GM23338 (cell line): ENCODE measurements around the gene USP32.
"Not testable (repeated sequence)": the region's sequence is repeated elsewhere in the genome, so short reads cannot be mapped to it uniquely, and the experiment has no call there.

Experiments used
- CREB1 ChIP-seq: fragments of 250-450 bp; sonication (Bioruptor Pico); IDR thresholded peaks from 2 replicates; pipeline ENCODE4 v1.5.0; 2020; ENCODE audit warnings: low read depth, mild to moderate bottlenecking, moderate library complexity
- EZH2 ChIP-seq: fragments of 200-600 bp; sonication (generic); IDR thresholded peaks from one replicate; pipeline ENCODE4 v1.8.0; 2017; ENCODE audit warnings: antibody characterized with exemption, mild to moderate bottlenecking, low read depth; ENCODE audit not compliant: unreplicated experiment
- EZH2phosphoT487 ChIP-seq: fragments of 200-600 bp; sonication (generic); IDR thresholded peaks from one replicate; pipeline ENCODE4 v1.8.1; 2018; ENCODE audit warnings: antibody characterized with exemption; ENCODE audit not compliant: unreplicated experiment
- JUNB ChIP-seq: IDR thresholded peaks from one replicate; pipeline ENCODE4 v1.6.1; 2016; ENCODE audit warnings: antibody characterized with exemption; ENCODE audit not compliant: unreplicated experiment
- NANOG ChIP-seq: IDR thresholded peaks from 2 replicates; pipeline ENCODE4 v1.6.1; 2016; ENCODE audit warnings: antibody characterized with exemption, borderline replicate concordance
- POLR2AphosphoS5 ChIP-seq: IDR thresholded peaks from 2 replicates; pipeline ENCODE4 v1.6.1; 2016; ENCODE audit warnings: antibody characterized with exemption, low read depth
- STAT1 ChIP-seq: IDR thresholded peaks from one replicate; pipeline ENCODE4 v1.6.1; 2016; ENCODE audit warnings: antibody characterized with exemption; ENCODE audit not compliant: unreplicated experiment
- ZNF114 ChIP-seq: fragments of 250-450 bp; sonication (Bioruptor Pico); IDR thresholded peaks from 2 replicates; pipeline ENCODE4 v1.5.0; 2020; ENCODE audit warnings: mild to moderate bottlenecking, moderate library complexity
- ZNF331 ChIP-seq: fragments of 250-450 bp; sonication (Bioruptor Pico); IDR thresholded peaks from 2 replicates; pipeline ENCODE4 v1.5.0; 2020; ENCODE audit warnings: low read depth, mild to moderate bottlenecking, moderate library complexity
- ZNF462 ChIP-seq: fragments of 250-450 bp; sonication (Bioruptor Pico); IDR thresholded peaks from 2 replicates; pipeline ENCODE4 v1.5.0; 2020; ENCODE audit warnings: mild to moderate bottlenecking, moderate library complexity
- TF ChIP-seq, protein P1 (sequence below), 2 experiments: fragments of 200-600 bp in 1 of 2; sonication (generic) in 1 of 2; conservative IDR thresholded peaks; 2 replicates each; pipeline versions ENCODE4 v1.5.1 to v1.6.1; 2016 to 2017; ENCODE audit warnings: antibody characterized with exemption in 2 of 2, low read depth in 2 of 2, mild to moderate bottlenecking in 2 of 2, moderate library complexity in 1 of 2
- TF ChIP-seq, protein P2 (sequence below): IDR thresholded peaks from 2 replicates; pipeline ENCODE4 v1.6.1; 2016; ENCODE audit warnings: antibody characterized with exemption
- TF ChIP-seq, protein P3 (sequence below): IDR thresholded peaks from one replicate; pipeline ENCODE4 v1.6.1; 2018; ENCODE audit warnings: antibody characterized with exemption; ENCODE audit not compliant: unreplicated experiment

- TF ChIP-seq, protein P1, sequence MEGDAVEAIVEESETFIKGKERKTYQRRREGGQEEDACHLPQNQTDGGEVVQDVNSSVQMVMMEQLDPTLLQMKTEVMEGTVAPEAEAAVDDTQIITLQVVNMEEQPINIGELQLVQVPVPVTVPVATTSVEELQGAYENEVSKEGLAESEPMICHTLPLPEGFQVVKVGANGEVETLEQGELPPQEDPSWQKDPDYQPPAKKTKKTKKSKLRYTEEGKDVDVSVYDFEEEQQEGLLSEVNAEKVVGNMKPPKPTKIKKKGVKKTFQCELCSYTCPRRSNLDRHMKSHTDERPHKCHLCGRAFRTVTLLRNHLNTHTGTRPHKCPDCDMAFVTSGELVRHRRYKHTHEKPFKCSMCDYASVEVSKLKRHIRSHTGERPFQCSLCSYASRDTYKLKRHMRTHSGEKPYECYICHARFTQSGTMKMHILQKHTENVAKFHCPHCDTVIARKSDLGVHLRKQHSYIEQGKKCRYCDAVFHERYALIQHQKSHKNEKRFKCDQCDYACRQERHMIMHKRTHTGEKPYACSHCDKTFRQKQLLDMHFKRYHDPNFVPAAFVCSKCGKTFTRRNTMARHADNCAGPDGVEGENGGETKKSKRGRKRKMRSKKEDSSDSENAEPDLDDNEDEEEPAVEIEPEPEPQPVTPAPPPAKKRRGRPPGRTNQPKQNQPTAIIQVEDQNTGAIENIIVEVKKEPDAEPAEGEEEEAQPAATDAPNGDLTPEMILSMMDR (conservative IDR thresholded peaks at IDR 0.05; ENCODE audit: low read depth in 2 of 2), result not testable (repeated sequence)
- not testable (repeated sequence) for TF ChIP-seq JUNB; EZH2; POLR2AphosphoS5; CREB1 (CRISPR knock-in tag); ZNF331 (CRISPR knock-in tag); EZH2phosphoT487; ZNF114; NANOG; ZNF462 (CRISPR knock-in tag); STAT1
- TF ChIP-seq, protein P2, sequence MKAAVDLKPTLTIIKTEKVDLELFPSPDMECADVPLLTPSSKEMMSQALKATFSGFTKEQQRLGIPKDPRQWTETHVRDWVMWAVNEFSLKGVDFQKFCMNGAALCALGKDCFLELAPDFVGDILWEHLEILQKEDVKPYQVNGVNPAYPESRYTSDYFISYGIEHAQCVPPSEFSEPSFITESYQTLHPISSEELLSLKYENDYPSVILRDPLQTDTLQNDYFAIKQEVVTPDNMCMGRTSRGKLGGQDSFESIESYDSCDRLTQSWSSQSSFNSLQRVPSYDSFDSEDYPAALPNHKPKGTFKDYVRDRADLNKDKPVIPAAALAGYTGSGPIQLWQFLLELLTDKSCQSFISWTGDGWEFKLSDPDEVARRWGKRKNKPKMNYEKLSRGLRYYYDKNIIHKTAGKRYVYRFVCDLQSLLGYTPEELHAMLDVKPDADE, result not testable (repeated sequence)
- TF ChIP-seq, protein P3, sequence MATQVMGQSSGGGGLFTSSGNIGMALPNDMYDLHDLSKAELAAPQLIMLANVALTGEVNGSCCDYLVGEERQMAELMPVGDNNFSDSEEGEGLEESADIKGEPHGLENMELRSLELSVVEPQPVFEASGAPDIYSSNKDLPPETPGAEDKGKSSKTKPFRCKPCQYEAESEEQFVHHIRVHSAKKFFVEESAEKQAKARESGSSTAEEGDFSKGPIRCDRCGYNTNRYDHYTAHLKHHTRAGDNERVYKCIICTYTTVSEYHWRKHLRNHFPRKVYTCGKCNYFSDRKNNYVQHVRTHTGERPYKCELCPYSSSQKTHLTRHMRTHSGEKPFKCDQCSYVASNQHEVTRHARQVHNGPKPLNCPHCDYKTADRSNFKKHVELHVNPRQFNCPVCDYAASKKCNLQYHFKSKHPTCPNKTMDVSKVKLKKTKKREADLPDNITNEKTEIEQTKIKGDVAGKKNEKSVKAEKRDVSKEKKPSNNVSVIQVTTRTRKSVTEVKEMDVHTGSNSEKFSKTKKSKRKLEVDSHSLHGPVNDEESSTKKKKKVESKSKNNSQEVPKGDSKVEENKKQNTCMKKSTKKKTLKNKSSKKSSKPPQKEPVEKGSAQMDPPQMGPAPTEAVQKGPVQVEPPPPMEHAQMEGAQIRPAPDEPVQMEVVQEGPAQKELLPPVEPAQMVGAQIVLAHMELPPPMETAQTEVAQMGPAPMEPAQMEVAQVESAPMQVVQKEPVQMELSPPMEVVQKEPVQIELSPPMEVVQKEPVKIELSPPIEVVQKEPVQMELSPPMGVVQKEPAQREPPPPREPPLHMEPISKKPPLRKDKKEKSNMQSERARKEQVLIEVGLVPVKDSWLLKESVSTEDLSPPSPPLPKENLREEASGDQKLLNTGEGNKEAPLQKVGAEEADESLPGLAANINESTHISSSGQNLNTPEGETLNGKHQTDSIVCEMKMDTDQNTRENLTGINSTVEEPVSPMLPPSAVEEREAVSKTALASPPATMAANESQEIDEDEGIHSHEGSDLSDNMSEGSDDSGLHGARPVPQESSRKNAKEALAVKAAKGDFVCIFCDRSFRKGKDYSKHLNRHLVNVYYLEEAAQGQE, result not testable (repeated sequence)
Observed at GRCh38 chr17:60208302-60208701, 183.6 kb downstream of the USP32 start.
